Liver (tissue), 4 donors: Measurements from ENCODE around the gene C1orf50. TPM values are rescaled to one million over a fixed set of nuclear protein-coding genes. Genes with fewer than 3 reads are reported as not detected.

Source experiments
- polyA plus RNA-seq, 2 donors: library from polyadenylated mRNA; stranded (reverse) in 1 of 2; unstranded in 1 of 2; fragments of 200-250 nt in 1 of 2; fragments of >200 nt in 1 of 2; fragmentation: Nextera tagmentation in 1 of 2; extraction: Ambion mirVana in 1 of 2; gene quantifications; one replicate each; pipeline versions ENCODE4 v1.2.1 to v1.2.3, GENCODE V29; 2013 to 2015
- total RNA-seq, 2 donors: library from RNA; depleted of rRNA; stranded (reverse); fragments of >200 nt; gene quantifications; one replicate each; pipeline ENCODE4 v1.2.3, GENCODE V29; 2014
- donor health status: healthy.
- donor health status: healthy.
- donor health status: healthy.

The C1orf50 gene
- total and polyA plus RNA-seq, 4 donors, result 2.6 to 5.8 (median 3.5) TPM

Other genes starting within 250 kb of the C1orf50 start
- gene PPIH, start 108.8 kb upstream of the C1orf50 start, total RNA-seq, result 10 to 100 TPM in 1 of 2 donors, 1 to 10 TPM in 1; 7.9 to 14.9 TPM
- gene PPIH, start 108.8 kb upstream of the C1orf50 start, polyA plus RNA-seq, result 10 to 100 TPM; 11.1 to 16.3 TPM
- gene YBX1, start 84.8 kb upstream of the C1orf50 start, total RNA-seq, result 100 to 1,000 TPM; 164 to 530 TPM
- gene YBX1, start 84.8 kb upstream of the C1orf50 start, polyA plus RNA-seq, result 100 to 1,000 TPM; 107 to 244 TPM
- 1 to 10 TPM in 1 of 2 donors, not detected in 1; 5.1 TPM for gene CLDN19, start 27.0 kb upstream of the C1orf50 start, total RNA-seq
- under 1 TPM in 1 of 2 donors, not detected in 1; 0.14 TPM for gene CLDN19, start 27.0 kb upstream of the C1orf50 start, polyA plus RNA-seq
- 10 to 100 TPM; 24.5 to 28.0 TPM for gene P3H1, start 221 bp upstream of the C1orf50 start, total RNA-seq
- gene P3H1, start 221 bp upstream of the C1orf50 start, polyA plus RNA-seq, result 10 to 100 TPM; 14.9 to 20.9 TPM
- gene TMEM269, start 17.7 kb downstream of the C1orf50 start, total RNA-seq, result under 1 TPM; 0.05 to 0.08 TPM
- not detected for gene TMEM269, start 17.7 kb downstream of the C1orf50 start, polyA plus RNA-seq
- gene ERMAP, start 49.9 kb downstream of the C1orf50 start, total RNA-seq, result 10 to 100 TPM; 10.8 to 96.9 TPM
- gene ERMAP, start 49.9 kb downstream of the C1orf50 start, polyA plus RNA-seq, result 1 to 10 TPM; 3.9 to 7.2 TPM
- gene SVBP, start 50.1 kb downstream of the C1orf50 start, total RNA-seq, result 10 to 100 TPM in 1 of 2 donors, 1 to 10 TPM in 1; 3.4 to 21.4 TPM
- gene SVBP, start 50.1 kb downstream of the C1orf50 start, polyA plus RNA-seq, result 10 to 100 TPM in 1 of 2 donors, 1 to 10 TPM in 1; 8.5 to 21.8 TPM
- gene ZNF691, start 79.4 kb downstream of the C1orf50 start, total RNA-seq, result 1 to 10 TPM; 2.7 to 8.9 TPM
- gene ZNF691, start 79.4 kb downstream of the C1orf50 start, polyA plus RNA-seq, result 1 to 10 TPM; 5.1 to 5.9 TPM
- 100 to 1,000 TPM in 1 of 2 donors, 1 to 10 TPM in 1; 3.4 to 675 TPM for gene SLC2A1, start 191.6 kb downstream of the C1orf50 start, total RNA-seq
- gene SLC2A1, start 191.6 kb downstream of the C1orf50 start, polyA plus RNA-seq, result 1 to 10 TPM; 1.1 to 2.5 TPM